Suprapubic skin (tissue), 4 donors: ENCODE measurements around the gene HSPB8.

Experiments
- CTCF ChIP-seq, 2 donors: fragments of 200-600 bp in 1 of 2; fragments of 450-650 bp in 1 of 2; sonication (generic) in 1 of 2; IDR thresholded peaks; one replicate each; pipeline ENCODE4 v1.5.1; 2016 to 2019; ENCODE audit warnings: antibody characterized with exemption in 2 of 2, mild to moderate bottlenecking in 1 of 2, moderate library complexity in 1 of 2
- EP300 ChIP-seq: sonication (generic); formaldehyde crosslinking; IDR thresholded peaks from one replicate; pipeline ENCODE4 v1.6.1; 2017; ENCODE audit warnings: antibody characterized with exemption
- POLR2A ChIP-seq, 2 donors: fragments of 450-650 bp; IDR thresholded peaks; one replicate each; pipeline ENCODE4 v1.6.1; 2017; ENCODE audit warnings: antibody characterized with exemption in 2 of 2, mild to moderate bottlenecking in 2 of 2, moderate library complexity in 2 of 2
- POLR2AphosphoS5 ChIP-seq, 3 donors: sonication (generic); formaldehyde crosslinking; IDR thresholded peaks; one replicate each; pipeline ENCODE4 v1.6.1; 2017; ENCODE audit warnings: antibody characterized with exemption in 3 of 3

GRCh38 chr12:119230807-119231206, 52.1 kb downstream of the HSPB8 start:
- TF ChIP-seq POLR2AphosphoS5 (IDR thresholded peaks at IDR 0.05): no peak
- no peak for TF ChIP-seq CTCF (IDR thresholded peaks at IDR 0.05)
- TF ChIP-seq POLR2A (IDR thresholded peaks at IDR 0.05): no peak
- no peak for TF ChIP-seq EP300
